Natural killer cell (primary cell): ENCODE results near the gene BCAM. TPM values are rescaled to one million over a fixed set of nuclear protein-coding genes. Genes with fewer than 3 reads are reported as not detected.

Experiments
- ATAC-seq, 3 donors: fragments of 150-1000 bp in 2 of 3; fragments of 200-7000 bp in 1 of 3; cut with Tn5 transposase; 1 replicate in 1 of 3; 2 replicates in 2 of 3; pipeline ENCODE4 v1.10.0; 2021; ENCODE audit warnings: mild to moderate bottlenecking in 2 of 3, moderate library complexity in 2 of 3
- DNase-seq, 2 donors: peaks; one replicate each; pipeline versions ENCODE4 v3.0.0 to v3.0.0-alpha.2; 2013 to 2021; ENCODE audit warnings: mixed read lengths in 1 of 2
- H3K27ac ChIP-seq: one replicate; pipeline ENCODE4 v1.5.1; 2013; ENCODE audit warnings: mild to moderate bottlenecking, low read length
- H3K27me3 ChIP-seq: one replicate; pipeline ENCODE4 v1.6.1; 2013; ENCODE audit warnings: low read length; ENCODE audit not compliant: control insufficient read depth, insufficient read depth
- H3K36me3 ChIP-seq: one replicate; pipeline ENCODE4 v1.6.1; 2013; ENCODE audit warnings: low read length; ENCODE audit not compliant: control insufficient read depth, insufficient read depth
- H3K4me1 ChIP-seq: one replicate; pipeline ENCODE4 v1.6.1; 2013; ENCODE audit warnings: low read length; ENCODE audit not compliant: control insufficient read depth, insufficient read depth
- H3K4me3 ChIP-seq: one replicate; pipeline ENCODE4 v1.5.1; 2013; ENCODE audit warnings: low read length
- H3K9me3 ChIP-seq: one replicate; pipeline ENCODE4 v1.6.1; 2013; ENCODE audit warnings: low read length; ENCODE audit not compliant: control insufficient read depth, insufficient read depth
- H3K27ac Mint-ChIP-seq, 2 donors: one replicate each; pipeline ENCODE4 v1.8.0; 2022; ENCODE audit warnings: mild to moderate bottlenecking in 2 of 2, mixed read lengths in 2 of 2, moderate library complexity in 1 of 2
- H3K27me3 Mint-ChIP-seq, 2 donors: one replicate each; pipeline ENCODE4 v1.8.0; 2022; ENCODE audit warnings: low read depth in 2 of 2, mixed read lengths in 2 of 2
- H3K36me3 Mint-ChIP-seq: one replicate; pipeline ENCODE4 v1.8.0; 2022; ENCODE audit warnings: mixed read lengths
- H3K4me1 Mint-ChIP-seq, 2 donors: one replicate each; pipeline ENCODE4 v1.8.0; 2022; ENCODE audit warnings: mixed read lengths in 2 of 2
- H3K4me3 Mint-ChIP-seq: one replicate; pipeline ENCODE4 v1.8.0; 2022; ENCODE audit warnings: mild to moderate bottlenecking, moderate library complexity, mixed read lengths
- H3K9me3 Mint-ChIP-seq, 2 donors: one replicate each; pipeline ENCODE4 v1.8.0; 2022; ENCODE audit warnings: mixed read lengths in 2 of 2
- WGBS: methylation state at CpG from one replicate; pipeline ENCODE4 v1.1.7; 2013; ENCODE audit warnings: missing lambda C conversion rate; ENCODE audit not compliant: insufficient coverage; 5-methylcytosine and 5-hydroxymethylcytosine counted together
- intact Hi-C: fragments of 100-400 bp; cut with micrococcal nuclease; formaldehyde crosslinking; loops from one replicate; pipeline ENCODE4 v1.14.2; 2022
- total RNA-seq, 4 donors: library from RNA; stranded (reverse); fragments of 120-200 nt in 1 of 4; gene quantifications; one replicate each; pipeline versions ENCODE4 v1.2.3 to v1.2.4, GENCODE V29; 2013 to 2022
- TF ChIP-seq, protein P1 (sequence below): fragments of 200-600 bp; IDR thresholded peaks from one replicate; pipeline ENCODE4 v1.8.0; 2022; ENCODE audit warnings: antibody characterized with exemption

BCAM gene
- total RNA-seq, 3 donors from 2014 or later (not counting 1 experiment from before 2014, with no cell fraction given): not detected

DNA sequence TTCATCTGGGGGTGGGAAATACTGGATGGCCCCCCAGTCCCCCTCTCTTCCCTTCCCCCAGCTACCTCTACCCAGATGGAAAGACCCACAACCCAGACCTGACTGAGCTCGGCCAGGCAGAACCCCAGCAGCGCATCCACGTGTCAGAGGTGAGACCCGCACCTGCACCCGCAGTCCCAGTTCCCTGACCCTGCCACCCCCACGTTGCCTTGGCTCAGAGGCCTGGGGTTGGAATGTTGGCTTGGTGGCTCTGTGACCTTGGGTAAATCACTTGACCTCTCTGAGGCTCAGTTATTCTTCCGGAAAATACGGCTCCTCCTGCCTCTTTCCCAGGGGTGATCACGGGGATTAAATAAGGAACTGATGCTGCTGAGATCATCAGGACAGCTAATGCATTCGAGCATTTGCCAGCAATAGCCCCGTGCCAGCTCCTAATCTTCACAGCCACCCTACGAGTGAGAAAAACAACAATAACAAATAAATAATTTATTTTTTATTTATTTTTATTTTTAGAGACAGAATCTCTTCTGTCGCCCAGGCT lies 18.9 kb upstream of the BCAM start:
- intact Hi-C loops: no loop called here
- DNase-seq (no peak), ATAC-seq (no peak)
- Mint-ChIP-seq H3K9me3 (no peaks in the 10 kb centered on the region), H3K4me1 (no peaks in the 10 kb centered on the region), H3K27me3 (peaks cover 0 to 3% of the 10 kb centered on the region in 2 donors), H3K27ac (no peak overlapping the region), H3K36me3 (no peaks in the 10 kb centered on the region), H3K4me3 (no peak overlapping the region)
- no peaks in the 10 kb centered on the region for H3K27me3 ChIP-seq
- H3K9me3 ChIP-seq: no peaks in the 10 kb centered on the region
- no peaks in the 10 kb centered on the region for H3K36me3 ChIP-seq
- no peaks in the 10 kb centered on the region for H3K4me1 ChIP-seq
- no peak overlapping the region for H3K27ac ChIP-seq
- WGBS: 85% methylated on average over 12 of the region's 13 CpGs
- H3K4me3 ChIP-seq: no peak overlapping the region
- TF ChIP-seq, protein P1, sequence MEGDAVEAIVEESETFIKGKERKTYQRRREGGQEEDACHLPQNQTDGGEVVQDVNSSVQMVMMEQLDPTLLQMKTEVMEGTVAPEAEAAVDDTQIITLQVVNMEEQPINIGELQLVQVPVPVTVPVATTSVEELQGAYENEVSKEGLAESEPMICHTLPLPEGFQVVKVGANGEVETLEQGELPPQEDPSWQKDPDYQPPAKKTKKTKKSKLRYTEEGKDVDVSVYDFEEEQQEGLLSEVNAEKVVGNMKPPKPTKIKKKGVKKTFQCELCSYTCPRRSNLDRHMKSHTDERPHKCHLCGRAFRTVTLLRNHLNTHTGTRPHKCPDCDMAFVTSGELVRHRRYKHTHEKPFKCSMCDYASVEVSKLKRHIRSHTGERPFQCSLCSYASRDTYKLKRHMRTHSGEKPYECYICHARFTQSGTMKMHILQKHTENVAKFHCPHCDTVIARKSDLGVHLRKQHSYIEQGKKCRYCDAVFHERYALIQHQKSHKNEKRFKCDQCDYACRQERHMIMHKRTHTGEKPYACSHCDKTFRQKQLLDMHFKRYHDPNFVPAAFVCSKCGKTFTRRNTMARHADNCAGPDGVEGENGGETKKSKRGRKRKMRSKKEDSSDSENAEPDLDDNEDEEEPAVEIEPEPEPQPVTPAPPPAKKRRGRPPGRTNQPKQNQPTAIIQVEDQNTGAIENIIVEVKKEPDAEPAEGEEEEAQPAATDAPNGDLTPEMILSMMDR: no peak

DNA sequence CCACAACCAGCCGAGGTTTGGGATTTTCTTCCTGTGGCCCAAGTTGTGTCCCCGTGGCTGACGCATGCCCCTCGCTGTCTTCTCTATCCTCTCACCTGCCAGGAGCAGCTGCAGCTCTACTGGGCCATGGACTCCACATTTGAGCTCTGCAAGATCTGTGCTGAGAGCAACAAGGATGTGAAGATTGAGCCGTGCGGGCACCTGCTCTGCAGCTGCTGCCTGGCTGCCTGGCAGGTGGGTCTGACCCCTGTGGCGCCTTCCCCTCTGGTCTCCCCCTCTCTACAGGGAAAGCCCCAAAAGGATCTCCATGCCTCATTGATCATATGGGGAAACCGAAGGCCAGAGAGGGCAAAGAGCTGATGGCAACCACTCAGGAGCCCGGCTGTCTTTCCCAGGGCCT lies 16.6 kb upstream of the BCAM start:
- H3K27ac Mint-ChIP-seq: no peak overlapping the region
- no peaks in the 10 kb centered on the region for H3K4me1 ChIP-seq
- H3K27me3 ChIP-seq: no peaks in the 10 kb centered on the region
- intact Hi-C loops: no loop called here
- no peaks in the 10 kb centered on the region for H3K36me3 Mint-ChIP-seq
- no peaks in the 10 kb centered on the region for H3K27me3 Mint-ChIP-seq
- H3K27ac ChIP-seq: no peak overlapping the region
- no peaks in the 10 kb centered on the region for H3K9me3 Mint-ChIP-seq
- H3K4me1 Mint-ChIP-seq: no peaks in the 10 kb centered on the region
- no peak overlapping the region for H3K4me3 ChIP-seq
- WGBS: 65% methylated on average over 9 of the region's 9 CpGs
- H3K9me3 ChIP-seq: no peaks in the 10 kb centered on the region
- TF ChIP-seq, protein P1: no peak
- no peaks in the 10 kb centered on the region for H3K36me3 ChIP-seq
- ATAC-seq (no peak), DNase-seq (no peak)
- H3K4me3 Mint-ChIP-seq: no peak overlapping the region

DNA sequence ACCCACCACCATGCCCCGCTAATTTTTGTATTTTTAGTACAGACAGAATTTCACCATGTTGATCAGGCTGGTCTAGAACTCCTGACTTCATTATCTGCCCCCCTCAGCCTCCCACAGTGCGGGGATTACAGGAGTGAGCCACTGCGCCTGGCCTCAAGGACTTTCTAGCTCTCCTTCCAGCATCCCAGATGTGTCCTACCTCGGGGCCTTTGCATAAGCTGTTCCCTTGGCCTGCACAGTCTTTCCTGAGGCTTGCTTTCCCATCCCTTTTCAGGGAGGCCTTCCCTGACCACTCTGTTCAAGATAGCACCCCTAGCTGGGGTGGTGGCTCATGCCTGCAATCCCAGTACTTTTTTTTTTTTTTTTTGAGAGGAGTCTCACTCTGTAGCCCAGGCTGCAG lies 14.3 kb upstream of the BCAM start:
- Histone ChIP-seq H3K36me3 (no peaks in the 10 kb centered on the region), H3K27me3 (no peaks in the 10 kb centered on the region), H3K4me3 (no peak overlapping the region), H3K9me3 (no peaks in the 10 kb centered on the region), H3K27ac (no peak overlapping the region), H3K4me1 (no peaks in the 10 kb centered on the region)
- no peaks in the 10 kb centered on the region for H3K4me1 Mint-ChIP-seq
- DNase-seq (no peak), ATAC-seq (no peak)
- H3K27ac Mint-ChIP-seq: no peak overlapping the region
- TF ChIP-seq, protein P1: no peak
- 86% methylated on average over 4 of the region's 4 CpGs for WGBS
- H3K27me3 Mint-ChIP-seq: no peaks in the 10 kb centered on the region
- H3K9me3 Mint-ChIP-seq: no peaks in the 10 kb centered on the region
- intact Hi-C loops: no loop called here
- no peaks in the 10 kb centered on the region for H3K36me3 Mint-ChIP-seq
- no peak overlapping the region for H3K4me3 Mint-ChIP-seq

DNA sequence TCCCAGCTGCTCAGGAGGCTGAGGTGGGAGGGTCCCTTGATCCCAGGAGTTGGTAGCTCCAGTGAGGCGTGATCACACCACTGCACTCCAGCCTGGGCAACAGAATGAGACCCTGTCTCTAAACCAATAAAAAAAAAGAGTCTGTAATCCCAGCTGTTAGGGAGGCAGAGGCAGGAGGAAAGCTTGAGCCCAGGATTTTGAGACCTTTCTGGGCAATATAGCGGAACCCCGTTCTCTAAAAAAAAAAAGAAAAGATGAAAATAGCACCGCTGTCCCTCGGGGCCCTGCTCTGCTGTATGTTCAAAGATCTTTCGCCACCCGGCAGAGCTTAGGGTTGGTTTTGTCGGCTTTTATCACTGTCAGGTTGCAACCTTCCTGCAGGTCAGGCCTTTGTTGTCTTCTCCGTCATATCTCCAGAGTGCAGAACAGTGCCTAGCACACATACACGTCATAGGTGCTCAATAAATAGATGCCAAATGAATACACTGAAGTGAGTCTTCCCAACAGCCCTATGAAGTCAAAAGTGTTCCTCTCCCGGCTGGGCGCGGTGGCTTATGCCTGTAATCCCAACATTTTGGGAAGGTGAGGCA lies 13.4 kb upstream of the BCAM start:
- DNase-seq: no peak
- H3K27ac Mint-ChIP-seq: no peak overlapping the region
- no peaks in the 10 kb centered on the region for H3K4me1 Mint-ChIP-seq
- H3K4me3 ChIP-seq: no peak overlapping the region
- H3K27ac ChIP-seq: no peak overlapping the region
- no peaks in the 10 kb centered on the region for H3K9me3 Mint-ChIP-seq
- no peaks in the 10 kb centered on the region for H3K27me3 Mint-ChIP-seq
- TF ChIP-seq, protein P1: no peak
- H3K27me3 ChIP-seq: no peaks in the 10 kb centered on the region
- 84% methylated on average over 13 of the region's 13 CpGs for WGBS
- no peaks in the 10 kb centered on the region for H3K36me3 Mint-ChIP-seq
- peaks cover 5% of the 10 kb centered on the region for H3K4me1 ChIP-seq
- H3K4me3 Mint-ChIP-seq: no peak overlapping the region
- intact Hi-C loops: no loop called here
- H3K9me3 ChIP-seq: no peaks in the 10 kb centered on the region
- no peak for ATAC-seq
- no peaks in the 10 kb centered on the region for H3K36me3 ChIP-seq
